HG03469 (cell line): ENCODE results near the gene TBXAS1.
"Not testable (repeated sequence)": the region's sequence is repeated elsewhere in the genome, so short reads cannot be mapped to it uniquely, and the experiment has no call there.

Experiments used
- ATAC-seq: cut with Tn5 transposase; IDR thresholded peaks from one replicate; pipeline ENCODE4 v1.9.1; 2021; ENCODE audit warnings: mild to moderate bottlenecking, moderate library complexity, moderate number of reproducible peaks; ENCODE audit not compliant: unreplicated experiment

Gene TBXAS1

DNA sequence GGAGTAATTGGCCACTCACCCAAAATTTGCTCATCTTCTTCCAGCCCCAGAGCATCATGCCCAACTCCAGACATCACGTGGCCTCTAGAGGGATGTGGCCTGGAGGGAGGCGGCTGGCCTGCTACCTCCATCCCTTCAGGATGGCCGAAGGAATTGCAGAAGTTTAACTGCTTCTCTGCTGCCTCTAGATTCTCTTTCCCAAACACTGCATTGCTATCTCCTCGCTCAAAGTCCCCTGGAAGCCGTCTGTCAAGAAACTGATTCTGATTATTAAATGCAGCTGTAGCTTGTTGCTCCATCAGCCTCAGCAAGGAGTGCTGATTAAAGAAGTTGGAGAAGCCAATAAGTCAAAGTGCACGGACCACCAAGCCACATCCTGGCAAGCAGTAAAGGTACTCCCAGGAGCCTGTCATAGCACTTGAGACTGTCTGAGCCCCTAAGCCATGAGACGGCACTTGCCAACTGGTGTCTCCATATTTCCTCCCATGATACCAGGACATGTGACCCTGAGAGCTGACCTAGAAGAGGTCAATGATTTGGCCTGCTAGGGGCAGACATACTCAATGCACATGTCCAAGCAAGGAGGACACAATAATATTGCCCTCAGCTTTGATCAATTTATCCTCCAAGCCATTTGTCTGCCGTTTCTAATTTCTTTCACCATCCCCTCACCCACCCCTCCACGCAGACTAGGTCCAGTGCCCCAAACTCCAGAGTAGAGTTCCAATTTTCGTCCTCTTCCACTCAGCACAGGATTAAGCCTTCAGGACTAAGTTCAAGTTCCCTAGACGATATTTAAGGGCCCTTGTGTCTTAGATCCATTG lies 84.2 kb downstream of the TBXAS1 start:
- no peak for ATAC-seq

DNA sequence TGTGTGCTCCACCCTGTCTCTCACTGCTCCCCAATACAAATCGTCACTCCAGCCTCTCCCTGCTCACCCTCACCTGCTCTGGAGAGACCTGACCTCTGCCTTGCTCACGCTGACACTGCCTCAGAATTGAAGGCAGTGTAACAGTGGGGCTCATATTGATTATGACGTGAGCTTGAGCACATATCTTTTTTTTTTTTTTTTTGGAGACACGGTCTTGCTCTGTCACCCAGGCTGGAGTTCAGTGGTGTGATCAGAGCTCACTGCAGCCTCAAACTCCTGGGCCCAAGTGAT lies 84.7 kb downstream of the TBXAS1 start:
- ATAC-seq: no peak

- ATAC-seq: no peak
These were observed 85.5 kb downstream of the TBXAS1 start for GRCh38 chr7:139914306-139915267.

- no peak for ATAC-seq
These were observed 86.3 kb downstream of the TBXAS1 start for GRCh38 chr7:139915268-139915863.

DNA sequence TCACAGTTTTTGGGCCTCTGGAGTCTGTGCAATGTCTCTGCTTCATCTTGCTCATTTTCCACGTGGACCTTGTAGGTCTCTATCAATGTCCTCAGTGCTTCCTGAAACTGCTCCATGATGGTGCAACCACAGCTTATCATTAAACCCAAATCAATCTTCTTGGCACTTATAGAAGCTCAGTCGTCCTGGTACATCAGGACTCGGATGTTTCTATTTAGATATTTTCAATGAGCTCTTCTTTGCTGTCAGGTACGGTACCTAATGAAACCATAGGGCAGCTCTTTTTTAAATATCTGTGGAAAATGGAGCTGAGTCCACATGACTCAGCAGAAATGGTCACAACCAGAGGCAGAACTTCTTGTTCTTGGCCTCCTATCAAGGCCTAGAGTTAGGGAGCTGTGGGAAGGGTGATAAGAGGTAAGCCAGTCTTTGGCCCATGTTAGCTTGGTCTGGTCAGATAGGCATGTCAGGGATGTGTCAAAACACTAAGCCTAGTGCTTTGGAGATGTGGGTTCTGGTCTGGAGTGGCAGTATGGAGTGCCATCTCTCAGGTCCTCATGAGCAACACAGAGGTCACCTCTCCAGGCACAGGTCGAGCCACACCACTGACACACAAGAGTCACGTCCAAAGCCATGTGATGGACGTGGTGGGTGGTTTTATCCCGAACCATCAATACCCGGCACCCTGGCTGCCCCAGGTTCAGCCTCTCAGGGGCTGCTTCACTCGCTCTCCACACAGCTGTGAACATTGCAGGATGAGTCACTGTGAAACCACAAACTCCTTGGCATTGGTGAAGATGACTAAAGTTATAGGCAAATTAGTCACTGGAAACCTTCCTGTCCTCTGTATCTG lies 87.0 kb downstream of the TBXAS1 start:
- ATAC-seq: peak; percentile 86

GRCh38 chr7:139916717-139917395 lies 87.8 kb downstream of the TBXAS1 start:
- ATAC-seq: peak; percentile 63

GRCh38 chr7:139917851-139918250 lies 88.8 kb downstream of the TBXAS1 start:
- no peak for ATAC-seq

- no peak for ATAC-seq
These were observed 89.4 kb downstream of the TBXAS1 start for GRCh38 chr7:139918480-139918879.

DNA sequence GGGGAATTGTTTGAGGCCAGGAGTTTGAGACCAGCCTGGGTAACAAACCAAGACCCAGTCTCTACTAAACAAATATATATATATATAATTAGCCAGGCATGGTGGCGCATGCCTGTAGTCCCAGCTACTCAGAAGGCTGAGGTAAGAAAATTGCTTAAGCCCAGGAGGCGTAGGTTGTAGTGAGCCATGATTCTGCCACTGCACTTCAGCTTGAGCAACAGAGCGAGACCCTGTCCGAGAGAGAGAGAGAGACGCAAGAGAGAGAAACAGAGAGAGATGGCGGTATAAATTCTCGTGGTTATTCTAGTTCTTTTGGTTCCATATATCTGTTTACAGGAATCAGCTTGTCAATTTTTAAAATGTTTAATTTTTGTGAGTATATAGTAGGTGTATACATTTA lies 94.0 kb downstream of the TBXAS1 start:
- no peak for ATAC-seq

DNA sequence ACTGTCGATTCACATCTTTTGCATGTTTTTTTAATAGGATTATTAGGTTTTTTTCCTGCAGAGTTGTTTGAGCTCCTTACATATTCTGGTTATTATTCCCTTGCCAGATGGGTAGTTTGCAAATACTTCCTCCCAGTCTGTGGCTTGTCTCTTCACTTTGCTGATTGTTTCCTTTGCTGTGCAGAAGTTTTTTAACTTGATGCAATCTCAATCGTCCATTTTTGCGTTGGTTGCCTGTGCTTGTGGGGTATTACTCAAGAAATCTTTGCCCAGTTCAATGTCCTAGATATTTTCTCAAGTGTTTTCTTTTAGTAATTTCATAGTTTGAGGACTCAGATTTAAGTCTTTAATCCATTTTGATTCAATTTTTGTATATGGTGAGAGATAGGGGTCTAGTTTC lies 95.4 kb downstream of the TBXAS1 start:
- ATAC-seq: no peak

GRCh38 chr7:139929221-139929620 lies 100.2 kb downstream of the TBXAS1 start:
- not testable (repeated sequence) for ATAC-seq

DNA sequence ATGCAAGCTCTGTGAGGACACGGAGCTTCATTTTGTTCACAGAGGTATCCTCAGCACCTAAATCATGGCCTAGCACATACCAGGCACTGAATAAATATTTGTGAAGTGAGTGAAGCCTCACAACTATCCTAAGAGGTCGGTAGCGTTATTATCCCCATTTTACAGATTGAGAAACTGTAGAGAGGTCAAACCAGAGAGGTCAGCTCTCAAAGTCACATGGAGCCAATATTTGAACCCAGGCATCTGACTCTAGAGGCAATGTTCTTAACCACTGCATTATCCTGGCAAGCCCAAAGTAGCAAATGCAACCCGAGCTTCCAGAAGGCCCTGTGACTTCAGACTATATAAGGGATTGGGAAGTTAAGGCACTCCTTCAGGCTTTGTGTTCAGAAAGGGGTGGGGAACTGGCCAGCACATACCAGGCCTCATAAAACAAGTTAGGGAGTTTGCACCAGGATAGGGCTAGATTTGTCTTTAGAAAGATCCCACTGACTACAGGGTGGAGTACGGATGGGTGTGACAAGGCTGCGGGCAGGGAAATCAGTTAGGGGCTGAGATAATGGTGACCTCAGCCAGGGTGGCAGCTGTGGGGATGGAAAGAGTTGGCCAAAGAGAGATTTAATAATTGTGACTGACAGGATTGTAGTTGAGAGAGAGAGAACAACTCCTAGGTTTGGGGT lies 101.4 kb downstream of the TBXAS1 start:
- ATAC-seq: no peak

GRCh38 chr7:139931190-139931934 lies 102.3 kb downstream of the TBXAS1 start:
- no peak for ATAC-seq

GRCh38 chr7:139932531-139932930 lies 103.5 kb downstream of the TBXAS1 start:
- ATAC-seq: no peak

- no peak for ATAC-seq
These were observed 107.8 kb downstream of the TBXAS1 start for GRCh38 chr7:139936760-139937310.

DNA sequence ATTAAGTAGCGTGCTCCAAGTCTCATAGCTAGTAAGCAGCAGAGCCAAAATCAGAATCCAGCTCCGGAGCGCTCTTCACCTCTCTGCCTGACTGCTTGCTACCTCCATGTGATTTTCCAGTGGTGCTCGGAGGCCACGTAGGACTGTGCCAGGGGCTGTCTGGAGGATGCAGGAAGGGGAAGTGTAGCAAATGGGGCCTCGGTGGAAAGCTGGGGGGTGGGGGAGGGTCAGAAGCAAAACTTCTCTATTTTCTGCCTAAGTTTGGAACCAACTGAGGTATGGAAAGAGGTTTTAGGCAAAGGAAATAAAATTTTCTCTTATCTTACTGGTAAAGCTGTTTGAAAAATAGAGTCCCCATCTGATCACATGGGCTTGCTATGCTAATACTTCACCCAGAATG lies 108.7 kb downstream of the TBXAS1 start:
- ATAC-seq: no peak

- ATAC-seq: no peak
These were observed 111.8 kb downstream of the TBXAS1 start for GRCh38 chr7:139940866-139941265.

GRCh38 chr7:139941421-139941820 lies 112.4 kb downstream of the TBXAS1 start:
- ATAC-seq: no peak

- no peak for ATAC-seq
These were observed 112.8 kb downstream of the TBXAS1 start for GRCh38 chr7:139941866-139942265.
